CD4-positive, alpha-beta T cell treated with Interferon gamma for 1 hour (primary cell): ENCODE measurements around the gene FANCI.

Source experiments
- DNase-seq: peaks from one replicate; pipeline ENCODE4 v3.0.0-alpha.2; 2020

FANCI gene

GRCh38 chr15:89308236-89308635 lies 64.5 kb downstream of the FANCI start:
- DNase-seq: no peak

DNA sequence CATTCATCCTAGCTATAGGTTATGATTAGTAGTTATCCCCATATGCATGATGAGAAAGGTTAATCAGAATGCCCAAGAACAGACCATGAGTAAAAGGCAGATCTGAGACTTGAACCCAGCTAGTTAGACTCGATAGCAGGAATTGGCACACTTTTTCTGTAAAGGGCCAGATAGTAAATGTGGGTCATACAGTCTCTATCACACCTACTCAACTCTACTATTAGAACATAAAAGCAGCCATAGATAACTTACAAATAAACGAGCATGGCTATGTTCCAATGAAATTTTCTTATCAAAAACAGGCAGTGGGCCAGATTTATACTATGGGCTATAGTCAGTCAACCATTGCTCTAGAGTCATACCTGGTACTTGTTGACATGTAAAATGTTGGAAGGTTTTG lies 66.2 kb downstream of the FANCI start:
- DNase-seq: no peak

- no peak for DNase-seq
These were observed 71.7 kb downstream of the FANCI start for GRCh38 chr15:89315375-89315929.

DNA sequence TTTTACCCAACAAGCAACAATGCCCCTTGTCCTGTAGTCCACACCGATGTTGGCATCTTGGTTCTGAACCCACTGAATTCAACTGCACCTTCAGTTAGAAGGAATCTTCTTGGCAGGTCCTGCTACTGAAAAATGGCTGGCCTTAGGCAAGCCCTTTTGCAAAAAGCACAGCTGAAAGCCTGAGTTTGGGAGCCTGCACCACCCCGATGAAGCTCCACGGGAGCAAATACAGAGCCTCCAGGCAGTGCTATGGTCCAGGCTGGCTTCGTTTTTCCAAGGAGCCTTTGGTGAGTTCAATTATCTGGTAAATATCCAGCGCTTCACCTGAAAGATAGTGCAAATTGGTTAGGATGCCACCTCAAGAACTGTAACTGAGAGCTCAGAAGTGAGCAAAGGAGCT lies 72.7 kb downstream of the FANCI start:
- no peak for DNase-seq

GRCh38 chr15:89317186-89317720 lies 73.5 kb downstream of the FANCI start:
- no peak for DNase-seq

DNA sequence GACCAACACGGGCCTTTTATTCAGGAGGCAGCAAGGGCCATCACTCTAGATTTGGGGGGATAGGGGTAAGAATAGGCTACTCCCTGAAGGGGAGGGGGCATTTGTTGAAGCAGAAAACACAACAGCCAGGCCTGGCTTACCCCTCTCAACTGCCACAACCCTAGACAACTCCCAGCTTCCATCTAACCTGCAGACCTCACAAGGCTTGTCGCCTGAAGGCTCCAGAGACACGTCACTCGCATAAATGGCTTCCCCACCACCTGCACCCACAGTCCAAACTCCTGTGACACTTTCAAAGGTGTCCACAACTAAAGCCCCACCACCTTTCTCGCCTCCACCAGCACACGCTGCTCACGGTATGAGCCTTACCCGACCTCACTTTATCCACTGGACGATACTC lies 75.9 kb downstream of the FANCI start:
- DNase-seq: no peak

DNA sequence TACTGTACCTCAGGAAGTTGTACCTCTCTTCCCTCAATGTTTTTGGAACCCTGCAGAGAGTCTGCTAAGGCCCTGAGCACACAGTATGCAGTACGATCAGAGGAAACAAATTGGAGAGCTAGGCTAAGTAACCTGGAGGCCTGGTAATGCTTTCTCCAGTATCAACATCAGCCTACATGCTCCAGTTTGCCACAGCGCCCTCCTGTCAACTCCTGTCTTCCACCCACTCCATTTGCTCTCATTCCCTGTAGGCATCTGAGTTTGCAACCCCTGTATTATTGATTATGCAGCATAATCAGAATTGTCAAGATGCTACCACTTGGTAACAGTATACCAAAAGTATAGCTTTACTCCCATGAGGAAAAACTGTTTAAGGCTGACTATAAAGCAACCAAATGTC lies 76.4 kb downstream of the FANCI start:
- DNase-seq: no peak

- DNase-seq: no peak
These were observed 78.0 kb downstream of the FANCI start for GRCh38 chr15:89321521-89322410.

DNA sequence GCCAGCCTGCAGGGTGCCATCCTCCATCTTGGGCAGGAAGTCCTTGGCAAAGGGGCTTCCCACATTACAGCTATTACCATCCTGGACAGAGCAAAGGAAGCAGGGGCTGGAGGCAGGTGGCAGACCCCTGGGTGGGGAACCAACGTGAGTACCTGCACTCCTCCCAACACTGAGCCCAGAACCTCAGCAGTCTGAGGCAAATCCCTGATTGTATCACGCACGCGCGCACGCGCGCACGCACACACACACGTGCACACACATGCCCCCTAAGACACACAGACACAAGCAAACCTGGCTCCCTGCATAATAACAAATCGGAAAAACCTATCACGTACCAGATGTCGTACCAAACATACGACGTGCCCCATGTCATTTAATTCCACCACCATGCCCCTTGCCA lies 79.0 kb downstream of the FANCI start:
- DNase-seq: no peak

GRCh38 chr15:89323825-89324224 lies 80.0 kb downstream of the FANCI start:
- DNase-seq: no peak

DNA sequence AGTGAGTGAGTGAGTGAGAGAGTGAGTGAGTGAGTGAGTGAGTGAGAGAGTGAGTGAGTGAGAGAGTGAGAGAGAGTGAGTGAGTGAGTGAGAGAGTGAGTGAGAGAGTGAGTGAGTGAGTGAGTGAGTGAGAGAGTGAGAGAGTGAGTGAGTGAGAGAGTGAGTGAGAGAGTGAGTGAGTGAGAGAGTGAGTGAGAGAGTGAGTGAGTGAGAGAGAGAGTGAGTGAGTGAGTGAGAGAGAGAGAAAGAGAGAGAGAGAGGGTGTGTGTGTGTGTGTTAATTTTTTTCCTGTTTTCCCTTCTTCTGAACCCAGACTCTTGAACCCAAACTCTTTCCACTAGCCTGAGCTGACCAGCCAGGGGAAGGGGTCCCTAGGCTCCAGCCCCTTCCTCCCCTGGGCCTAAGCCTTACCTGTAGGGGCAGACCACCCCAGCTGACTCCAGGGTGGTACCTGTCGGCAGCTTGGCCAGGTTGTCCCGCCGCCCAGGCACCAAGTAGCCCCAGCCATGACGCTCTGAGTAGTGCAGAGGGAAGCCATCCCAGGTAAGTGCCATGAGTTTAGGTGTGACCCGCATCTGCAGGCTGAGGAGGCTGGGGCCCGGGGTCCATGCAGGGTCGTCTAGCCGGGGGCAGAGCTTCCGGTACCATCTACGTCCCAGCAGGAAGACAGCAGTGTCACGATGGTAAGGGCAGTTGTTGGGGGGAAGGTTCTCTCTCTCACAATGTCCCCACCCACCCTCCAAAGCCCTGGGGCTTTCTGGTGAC lies 81.4 kb downstream of the FANCI start:
- no peak for DNase-seq

- DNase-seq: no peak
These were observed 82.5 kb downstream of the FANCI start for GRCh38 chr15:89326316-89326715.

- DNase-seq: no peak
These were observed 83.3 kb downstream of the FANCI start for GRCh38 chr15:89327113-89327512.

DNA sequence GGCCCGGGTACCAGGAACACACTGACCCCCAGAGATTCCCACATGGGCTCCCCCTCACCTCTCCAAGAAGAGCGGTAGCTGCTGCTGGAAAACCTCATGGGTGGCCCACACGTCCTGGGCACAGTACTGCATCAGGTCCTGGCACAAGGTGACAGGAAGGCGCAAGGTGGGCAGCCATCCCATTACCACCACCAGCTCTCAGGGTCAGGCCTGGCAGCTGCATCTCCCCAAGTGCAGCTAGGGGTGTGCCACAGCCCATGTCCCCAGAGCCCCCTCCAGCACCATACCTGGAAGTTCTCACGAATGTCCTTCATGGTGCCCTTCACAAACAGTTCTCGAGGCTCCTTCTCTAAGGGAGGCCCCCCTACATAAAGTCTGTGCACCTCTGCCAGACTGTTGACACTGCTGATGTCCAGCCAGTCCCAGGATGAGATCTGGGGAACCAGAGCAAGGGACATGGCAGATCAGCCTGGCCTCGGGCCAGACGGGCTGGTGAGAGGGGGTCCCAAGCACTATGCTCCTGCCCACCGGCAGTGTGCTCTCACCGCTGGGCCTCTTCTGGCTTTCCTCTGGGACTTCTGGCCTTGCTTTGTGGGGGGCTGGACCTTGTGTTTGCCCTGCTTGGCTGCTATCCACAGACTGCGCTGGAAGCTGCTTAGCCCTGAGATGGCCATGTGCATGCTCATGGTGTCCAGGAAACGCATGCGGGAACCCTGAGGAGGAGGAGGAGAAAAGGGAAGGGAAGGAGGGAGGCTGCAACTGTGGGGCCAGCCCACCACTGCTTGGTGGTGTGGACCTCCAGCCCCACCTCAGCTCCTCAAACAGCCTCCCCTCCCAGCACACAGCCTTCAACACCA lies 84.8 kb downstream of the FANCI start:
- DNase-seq: no peak

DNA sequence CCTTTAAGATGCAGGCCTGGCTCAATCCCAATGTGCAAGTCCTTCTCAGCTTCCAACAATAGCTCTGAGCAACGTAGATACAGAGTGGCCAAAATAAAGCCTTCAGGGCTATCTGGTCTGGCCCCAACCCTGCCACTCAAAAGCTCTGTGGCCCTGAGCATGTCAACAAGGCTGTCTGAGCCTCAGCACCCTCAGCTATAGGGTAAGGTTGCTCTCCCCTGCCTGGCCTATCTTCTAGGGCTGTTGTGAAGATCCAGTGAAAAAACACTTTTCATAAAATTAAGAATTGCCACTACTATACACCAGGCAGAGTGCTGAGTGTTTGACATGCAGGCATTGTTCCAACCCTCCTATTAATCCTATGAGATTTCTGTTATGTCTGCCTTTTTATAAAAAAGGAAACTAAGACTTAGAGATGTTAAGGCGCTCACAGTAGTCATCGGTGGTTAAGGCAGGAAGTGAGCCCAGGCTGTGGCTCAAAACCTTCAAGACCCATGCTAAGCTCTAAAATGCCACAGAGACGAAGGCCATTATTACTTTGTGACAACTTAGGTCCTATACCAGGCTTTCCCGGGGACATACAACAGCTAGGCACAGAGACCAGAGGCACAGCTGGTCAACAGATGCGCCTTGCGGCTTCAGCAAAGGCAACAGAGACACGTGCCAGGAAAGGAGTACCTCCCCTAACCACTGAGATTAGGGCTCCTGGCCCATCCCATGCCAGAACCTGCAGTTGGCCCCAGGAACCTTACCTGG lies 85.7 kb downstream of the FANCI start:
- no peak for DNase-seq

DNA sequence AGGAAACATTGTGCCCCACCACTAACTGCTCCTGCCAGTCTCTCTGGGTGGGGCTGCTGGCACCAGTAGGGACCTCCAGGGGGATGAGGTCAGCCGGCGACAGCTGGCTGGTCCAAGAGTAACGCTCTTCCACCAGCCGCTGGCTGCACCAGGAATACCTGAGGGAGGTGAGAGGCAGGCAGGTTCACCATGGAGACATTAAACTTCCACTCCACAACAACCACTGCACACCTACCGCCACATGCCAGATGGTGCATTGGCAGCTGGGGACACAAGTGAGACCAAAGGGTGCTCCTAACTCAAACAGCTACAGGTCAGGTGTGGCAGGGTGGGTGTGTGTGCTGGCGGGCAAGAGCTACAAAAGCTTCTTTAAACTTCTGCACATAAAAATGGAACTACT lies 86.3 kb downstream of the FANCI start:
- no peak for DNase-seq

- no peak for DNase-seq
These were observed 87.3 kb downstream of the FANCI start for GRCh38 chr15:89330881-89331595.

- DNase-seq: no peak
These were observed 88.7 kb downstream of the FANCI start for GRCh38 chr15:89332446-89332845.

GRCh38 chr15:89333011-89333860 lies 89.5 kb downstream of the FANCI start:
- DNase-seq: no peak

GRCh38 chr15:89333959-89334509 lies 90.3 kb downstream of the FANCI start:
- no peak for DNase-seq
